ENCODE data around the gene SLC6A18. TPM values are rescaled to one million over a fixed set of nuclear protein-coding genes. Genes with fewer than 3 reads are reported as not detected.

The SLC6A18 gene
- total and polyA plus RNA-seq, 2 of the 4 experiments (the other 2 are of a cell fraction) = not detected

- H3K14ac ChIP-seq (replicated peaks; ENCODE audit: low read depth, low read length) = no peak overlapping the region
- TF ChIP-seq NFE2L2 (IDR thresholded peaks at IDR 0.05; ENCODE audit: low read depth, low read length) (no peak), ELK1 (IDR thresholded peaks at IDR 0.05; ENCODE audit: borderline replicate concordance, low read depth, low read length) (no peak), RFX5 (IDR thresholded peaks at IDR 0.05; ENCODE audit: low read depth, low read length) (no peak), BHLHE40 (IDR thresholded peaks at IDR 0.05; ENCODE audit: low read depth, low read length) (no peak), CTCF (conservative IDR thresholded peaks at IDR 0.05; ENCODE audit: low read depth, low read length) (no peak), CHD1 (IDR thresholded peaks at IDR 0.05; ENCODE audit: low read depth, low read length) (no peak), RAD21 (IDR thresholded peaks at IDR 0.05; ENCODE audit: low read length) (no peak), RCOR1 (IDR thresholded peaks at IDR 0.05; ENCODE audit: insufficient replicate concordance, low read length) (no peak), MAFK (IDR thresholded peaks at IDR 0.05; ENCODE audit: low read depth, low read length) (no peak), MXI1 (IDR thresholded peaks at IDR 0.05; ENCODE audit: borderline replicate concordance, low read depth, low read length) (no peak), SMC3 (IDR thresholded peaks at IDR 0.05; ENCODE audit: low read depth, low read length) (no peak), POLR2A (IDR thresholded peaks at IDR 0.05; ENCODE audit: low read depth, low read length) (no peak), CEBPB (IDR thresholded peaks at IDR 0.05; ENCODE audit: low read depth, low read length) (no peak), FOS (IDR thresholded peaks at IDR 0.05; ENCODE audit: low read depth, low read length) (no peak), USF2 (IDR thresholded peaks at IDR 0.05; ENCODE audit: low read depth, low read length) (no peak), MAZ (IDR thresholded peaks at IDR 0.05; ENCODE audit: borderline replicate concordance, low read depth, low read length) (no peak)
- no peak for ATAC-seq (ENCODE audit: low read depth)
- H3K9me3 ChIP-seq (ENCODE audit: control insufficient read depth, insufficient read depth, low read length) = peaks cover 4% of the 10 kb centered on the region; the same call in 1 of the 2 replicates
- WGBS, 2 experiments (ENCODE audit: extremely low coverage in 2 of 2, insufficient read length in 1 of 2) = no CpG with 5 or more reads among the region's 12 CpGs
- no peak overlapping the region for H4K8ac ChIP-seq (ENCODE audit: low read depth in 2 of 2, low read length in 2 of 2)
- H4K91ac ChIP-seq (ENCODE audit: insufficient read depth, low read depth, low read length) = no peak overlapping the region
- H4K5ac ChIP-seq (ENCODE audit: low read depth, low read length) = no peak overlapping the region
- DNase-seq = no peak
- H3K23ac ChIP-seq (ENCODE audit: low read depth, low read length) = no peak overlapping the region
- in situ Hi-C loops (cut with MboI; ENCODE audit: low sequenced_read_pairs) (no loop called here), intact Hi-C loops (cut with micrococcal nuclease) (no loop called here), dilution Hi-C loops (cut with HindIII; ENCODE audit: low sequenced_read_pairs, unreplicated experiment) (no loop called here)
- no peak overlapping the region for H3K4ac ChIP-seq (ENCODE audit: low read depth, low read length)
- H2BK20ac ChIP-seq (ENCODE audit: low read depth, low read length) = no peak overlapping the region
- H4K20me1 ChIP-seq (ENCODE audit: insufficient read depth, low read length) = no peaks in the 10 kb centered on the region
- H2BK120ac ChIP-seq (ENCODE audit: low read depth, low read length) = no peak overlapping the region
- H2BK5ac ChIP-seq (ENCODE audit: low read depth, low read length, poor library complexity, severe bottlenecking) = no peak overlapping the region
- no peaks in the 10 kb centered on the region for H3K27me3 ChIP-seq (ENCODE audit: control insufficient read depth, insufficient read depth, low read length)
- CTCF ChIA-PET = no interaction called here
- no peak overlapping the region for H2AFZ ChIP-seq (replicated peaks; ENCODE audit: low read length, poor library complexity)
- no peak overlapping the region for H2AK9ac ChIP-seq (replicated peaks; ENCODE audit: low read depth, low read length, poor library complexity)
- no TSS peak for BruUV-seq (replicated peaks)
- POLR2A ChIA-PET (ENCODE audit: unreplicated experiment) = interaction anchor here (0.7 kb wide), 1 partner anchor 38 kb away, joined by 17 read pairs; no protein-coding TSS in a partner anchor
- no peak overlapping the region for H3K9ac ChIP-seq (ENCODE audit: low read depth, low read length)
- H3K4me3 ChIP-seq (ENCODE audit: insufficient read depth, low read depth, low read length) = no peak overlapping the region
- H3K56ac ChIP-seq (ENCODE audit: extremely low read depth, insufficient read depth, low read length) = no peak overlapping the region
- no peak overlapping the region for H2AK5ac ChIP-seq (ENCODE audit: low read depth, low read length)
- no peaks in the 10 kb centered on the region for H3K4me1 ChIP-seq (ENCODE audit: control insufficient read depth, insufficient read depth, low read length)
- H3K4me2 ChIP-seq (ENCODE audit: low read depth, low read length) = no peak overlapping the region
- no peak overlapping the region for H3K27ac ChIP-seq (ENCODE audit: insufficient read depth, low read length)
- H3K36me3 ChIP-seq (ENCODE audit: control insufficient read depth, insufficient read depth, low read length) = no peaks in the 10 kb centered on the region
- no peaks in the 10 kb centered on the region for H3K79me1 ChIP-seq (ENCODE audit: low read depth in 1 of 2, low read length in 2 of 2)
- H3K18ac ChIP-seq (ENCODE audit: low read depth, low read length) = no peak overlapping the region
- no peak overlapping the region for H2BK15ac ChIP-seq (ENCODE audit: low read depth, low read length)
- H3K9me1 ChIP-seq (ENCODE audit: insufficient read depth, low read length) = no peaks in the 10 kb centered on the region
Measured at GRCh38 chr5:1285141-1285540, 60.0 kb downstream of the SLC6A18 start.
